GM23338 (cell line): ENCODE data around the gene RBM17. TPM values are rescaled to one million over a fixed set of nuclear protein-coding genes. Genes with fewer than 3 reads are reported as not detected.
A peak's percentile ranks its signal among the peaks of the same experiment; 100 is the strongest.

Source experiments
- ATAC-seq: fragments of 200-7000 bp; cut with Tn5 transposase; 3 replicates; pipeline ENCODE4 v1.9.1; 2020
- DNase-seq: peaks from one replicate; pipeline ENCODE4 v3.0.0-alpha.2; 2015; ENCODE audit warnings: low spot score
- H2AFZ ChIP-seq: fragments of 200-600 bp; sonication (generic); 2 replicates; pipeline ENCODE4 v1.8.0; 2016; ENCODE audit warnings: antibody characterized with exemption, mild to moderate bottlenecking, moderate library complexity
- H3F3A ChIP-seq: fragments of 200-600 bp; sonication (generic); replicated peaks from 2 replicates; pipeline ENCODE4 v1.8.0; 2017; ENCODE audit warnings: antibody characterized with exemption, mixed run types, low read depth
- H3K27ac ChIP-seq: fragments of 200-600 bp; sonication (generic); 2 replicates; pipeline ENCODE4 v1.6.1; 2016; ENCODE audit warnings: low read depth
- H3K27me3 ChIP-seq: fragments of 200-600 bp; sonication (generic); 2 replicates; pipeline ENCODE4 v1.8.0; 2016; ENCODE audit warnings: mild to moderate bottlenecking, mixed run types, moderate library complexity; ENCODE audit not compliant: insufficient read depth
- H3K36me3 ChIP-seq: fragments of 200-600 bp; sonication (generic); 2 replicates; pipeline ENCODE4 v1.8.0; 2016; ENCODE audit warnings: mild to moderate bottlenecking; ENCODE audit not compliant: insufficient read depth
- H3K4me1 ChIP-seq: fragments of 200-600 bp; sonication (generic); 2 replicates; pipeline ENCODE4 v1.8.0; 2016; ENCODE audit warnings: mild to moderate bottlenecking, moderate library complexity; ENCODE audit not compliant: insufficient read depth
- H3K4me2 ChIP-seq: fragments of 200-600 bp; sonication (generic); 2 replicates; pipeline ENCODE4 v1.7.1; 2017; ENCODE audit warnings: mixed run types
- H3K4me3 ChIP-seq: fragments of 200-600 bp; sonication (generic); 2 replicates; pipeline ENCODE4 v1.6.1; 2016; ENCODE audit warnings: mixed run types
- H3K79me2 ChIP-seq: fragments of 200-600 bp; sonication (generic); replicated peaks from 2 replicates; pipeline ENCODE4 v1.8.0; 2017; ENCODE audit warnings: mild to moderate bottlenecking; ENCODE audit not compliant: insufficient read depth
- H3K9me2 ChIP-seq: fragments of 200-600 bp; sonication (generic); 2 replicates; pipeline ENCODE4 v1.8.0; 2017; ENCODE audit not compliant: insufficient read depth
- H4K20me1 ChIP-seq: fragments of 200-600 bp; sonication (generic); replicated peaks from 2 replicates; pipeline ENCODE4 v1.8.0; 2017; ENCODE audit warnings: mild to moderate bottlenecking; ENCODE audit not compliant: insufficient read depth
- H3K27ac Mint-ChIP-seq: 2 replicates; pipeline ENCODE4 v1.8.0; 2020; ENCODE audit warnings: inconsistent platforms, mild to moderate bottlenecking, moderate library complexity, mixed read lengths
- H3K27me3 Mint-ChIP-seq: 3 replicates; pipeline ENCODE4 v1.8.0; 2022; ENCODE audit warnings: low read depth, mild to moderate bottlenecking, moderate library complexity, mixed read lengths, inconsistent platforms; ENCODE audit not compliant: insufficient read depth, poor library complexity
- H3K36me3 Mint-ChIP-seq: 3 replicates; pipeline ENCODE4 v1.8.0; 2021; ENCODE audit warnings: low read depth, mild to moderate bottlenecking, inconsistent platforms, moderate library complexity, mixed read lengths
- H3K4me1 Mint-ChIP-seq: 3 replicates; pipeline ENCODE4 v1.8.0; 2020; ENCODE audit warnings: mild to moderate bottlenecking, inconsistent platforms, mixed read lengths
- H3K4me3 Mint-ChIP-seq: 3 replicates; pipeline ENCODE4 v1.8.0; 2021; ENCODE audit warnings: moderate library complexity, mild to moderate bottlenecking, inconsistent platforms, mixed read lengths
- H3K9me3 Mint-ChIP-seq: 3 replicates; pipeline ENCODE4 v1.8.0; 2020; ENCODE audit warnings: moderate library complexity, mild to moderate bottlenecking, inconsistent platforms, mixed read lengths
- EZH2 ChIP-seq: fragments of 200-600 bp; sonication (generic); IDR thresholded peaks from one replicate; pipeline ENCODE4 v1.8.0; 2017; ENCODE audit warnings: antibody characterized with exemption, mild to moderate bottlenecking, low read depth; ENCODE audit not compliant: unreplicated experiment
- NANOG ChIP-seq: IDR thresholded peaks from 2 replicates; pipeline ENCODE4 v1.6.1; 2016; ENCODE audit warnings: antibody characterized with exemption, borderline replicate concordance
- POLR2AphosphoS5 ChIP-seq: IDR thresholded peaks from 2 replicates; pipeline ENCODE4 v1.6.1; 2016; ENCODE audit warnings: antibody characterized with exemption, low read depth
- STAT1 ChIP-seq: IDR thresholded peaks from one replicate; pipeline ENCODE4 v1.6.1; 2016; ENCODE audit warnings: antibody characterized with exemption; ENCODE audit not compliant: unreplicated experiment
- ZNF462 ChIP-seq: fragments of 250-450 bp; sonication (Bioruptor Pico); IDR thresholded peaks from 2 replicates; pipeline ENCODE4 v1.5.0; 2020; ENCODE audit warnings: mild to moderate bottlenecking, moderate library complexity
- polyA plus RNA-seq: library from polyadenylated mRNA; unstranded; fragments of >200 nt; fragmentation: Nextera tagmentation; extraction: Ambion mirVana; gene quantifications from 2 replicates; pipeline ENCODE4 v1.2.1, GENCODE V29; 2016
- total RNA-seq: library from RNA; depleted of rRNA; stranded (reverse); fragments of >200 nt; shearing (Covaris generic); gene quantifications from 2 replicates; pipeline ENCODE4 v1.2.3, GENCODE V29; 2014
- TF ChIP-seq, protein P1 (sequence below): IDR thresholded peaks from 2 replicates; pipeline ENCODE4 v1.6.1; 2016; ENCODE audit warnings: antibody characterized with exemption
- TF ChIP-seq, protein P2 (sequence below): IDR thresholded peaks from one replicate; pipeline ENCODE4 v1.6.1; 2018; ENCODE audit warnings: antibody characterized with exemption; ENCODE audit not compliant: unreplicated experiment

RBM17 gene
- total and polyA plus RNA-seq, 2 experiments from 2014 or later: 54.7 to 281 TPM

GRCh38 chr10:6083523-6084475, 5.0 kb upstream of the RBM17 start:
- H3K79me2 ChIP-seq: no peaks in the 10 kb centered on the region
- no peaks in the 10 kb centered on the region; the same call in 2 of the 3 replicates for H3K36me3 Mint-ChIP-seq
- ATAC-seq (no peak), DNase-seq (no peak)
- no peak overlapping the region for H3K4me3 Mint-ChIP-seq
- H3K4me3 ChIP-seq: no peak overlapping the region
- no peaks in the 10 kb centered on the region; the same call in 1 of the 3 replicates for H3K9me3 Mint-ChIP-seq
- H3K9me2 ChIP-seq: no peaks in the 10 kb centered on the region
- H3K27ac ChIP-seq: no peak overlapping the region
- peak overlapping the region; percentile 73 for H2AFZ ChIP-seq
- H3K27ac Mint-ChIP-seq: no peak overlapping the region
- H4K20me1 ChIP-seq: no peaks in the 10 kb centered on the region
- H3K4me2 ChIP-seq: no peak overlapping the region
- H3K4me1 ChIP-seq: peaks cover 6% of the 10 kb centered on the region
- H3K27me3 ChIP-seq: no peaks in the 10 kb centered on the region
- peaks cover 21% of the 10 kb centered on the region for H3K4me1 Mint-ChIP-seq
- peaks cover 3% of the 10 kb centered on the region for H3K27me3 Mint-ChIP-seq
- TF ChIP-seq EZH2: no peak
- no peak for TF ChIP-seq NANOG
- no peak for TF ChIP-seq ZNF462
- TF ChIP-seq, protein P1, sequence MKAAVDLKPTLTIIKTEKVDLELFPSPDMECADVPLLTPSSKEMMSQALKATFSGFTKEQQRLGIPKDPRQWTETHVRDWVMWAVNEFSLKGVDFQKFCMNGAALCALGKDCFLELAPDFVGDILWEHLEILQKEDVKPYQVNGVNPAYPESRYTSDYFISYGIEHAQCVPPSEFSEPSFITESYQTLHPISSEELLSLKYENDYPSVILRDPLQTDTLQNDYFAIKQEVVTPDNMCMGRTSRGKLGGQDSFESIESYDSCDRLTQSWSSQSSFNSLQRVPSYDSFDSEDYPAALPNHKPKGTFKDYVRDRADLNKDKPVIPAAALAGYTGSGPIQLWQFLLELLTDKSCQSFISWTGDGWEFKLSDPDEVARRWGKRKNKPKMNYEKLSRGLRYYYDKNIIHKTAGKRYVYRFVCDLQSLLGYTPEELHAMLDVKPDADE: no peak
- no peak for TF ChIP-seq POLR2AphosphoS5
- TF ChIP-seq, protein P2, sequence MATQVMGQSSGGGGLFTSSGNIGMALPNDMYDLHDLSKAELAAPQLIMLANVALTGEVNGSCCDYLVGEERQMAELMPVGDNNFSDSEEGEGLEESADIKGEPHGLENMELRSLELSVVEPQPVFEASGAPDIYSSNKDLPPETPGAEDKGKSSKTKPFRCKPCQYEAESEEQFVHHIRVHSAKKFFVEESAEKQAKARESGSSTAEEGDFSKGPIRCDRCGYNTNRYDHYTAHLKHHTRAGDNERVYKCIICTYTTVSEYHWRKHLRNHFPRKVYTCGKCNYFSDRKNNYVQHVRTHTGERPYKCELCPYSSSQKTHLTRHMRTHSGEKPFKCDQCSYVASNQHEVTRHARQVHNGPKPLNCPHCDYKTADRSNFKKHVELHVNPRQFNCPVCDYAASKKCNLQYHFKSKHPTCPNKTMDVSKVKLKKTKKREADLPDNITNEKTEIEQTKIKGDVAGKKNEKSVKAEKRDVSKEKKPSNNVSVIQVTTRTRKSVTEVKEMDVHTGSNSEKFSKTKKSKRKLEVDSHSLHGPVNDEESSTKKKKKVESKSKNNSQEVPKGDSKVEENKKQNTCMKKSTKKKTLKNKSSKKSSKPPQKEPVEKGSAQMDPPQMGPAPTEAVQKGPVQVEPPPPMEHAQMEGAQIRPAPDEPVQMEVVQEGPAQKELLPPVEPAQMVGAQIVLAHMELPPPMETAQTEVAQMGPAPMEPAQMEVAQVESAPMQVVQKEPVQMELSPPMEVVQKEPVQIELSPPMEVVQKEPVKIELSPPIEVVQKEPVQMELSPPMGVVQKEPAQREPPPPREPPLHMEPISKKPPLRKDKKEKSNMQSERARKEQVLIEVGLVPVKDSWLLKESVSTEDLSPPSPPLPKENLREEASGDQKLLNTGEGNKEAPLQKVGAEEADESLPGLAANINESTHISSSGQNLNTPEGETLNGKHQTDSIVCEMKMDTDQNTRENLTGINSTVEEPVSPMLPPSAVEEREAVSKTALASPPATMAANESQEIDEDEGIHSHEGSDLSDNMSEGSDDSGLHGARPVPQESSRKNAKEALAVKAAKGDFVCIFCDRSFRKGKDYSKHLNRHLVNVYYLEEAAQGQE: no peak
- TF ChIP-seq STAT1: no peak
- no peaks in the 10 kb centered on the region for H3F3A ChIP-seq
- no peaks in the 10 kb centered on the region for H3K36me3 ChIP-seq
